ENCODE results near the gene GPC6.
"Not testable (repeated sequence)": the region's sequence is repeated elsewhere in the genome, so short reads cannot be mapped to it uniquely, and the experiment has no call there.

Gene GPC6

GRCh38 chr13:93226623-93227279 lies at the start of gene GPC6:
Gene GPC6 (plus strand): TSS chr13:93226807.
- no peak for DNase-seq (ENCODE audit: low read depth in 2 of 2)

- no peak for DNase-seq (ENCODE audit: low read depth in 2 of 2)
Observed at GRCh38 chr13:93180356-93180969, 46.1 kb upstream of the GPC6 start.

GRCh38 chr13:93182406-93182805 lies 44.2 kb upstream of the GPC6 start:
- DNase-seq (ENCODE audit: low read depth in 2 of 2) = no peak

GRCh38 chr13:93183302-93183701 lies 43.3 kb upstream of the GPC6 start:
- DNase-seq (ENCODE audit: low read depth in 2 of 2) = no peak

- DNase-seq (ENCODE audit: low read depth in 2 of 2) = no peak
Observed at GRCh38 chr13:93190006-93190405, 36.6 kb upstream of the GPC6 start.

- DNase-seq (ENCODE audit: low read depth in 2 of 2) = no peak
Observed at GRCh38 chr13:93193682-93194081, 32.9 kb upstream of the GPC6 start.

- no peak for DNase-seq (ENCODE audit: low read depth in 2 of 2)
Observed at GRCh38 chr13:93199856-93200255, 26.8 kb upstream of the GPC6 start.

- no peak for DNase-seq (ENCODE audit: low read depth in 2 of 2)
Observed at GRCh38 chr13:93200626-93201025, 26.0 kb upstream of the GPC6 start.

GRCh38 chr13:93201992-93202558 lies 24.5 kb upstream of the GPC6 start:
- DNase-seq (ENCODE audit: low read depth in 2 of 2) = no peak

- not testable (repeated sequence) for DNase-seq (ENCODE audit: low read depth in 2 of 2)
Observed at GRCh38 chr13:93206778-93207392, 19.7 kb upstream of the GPC6 start.

GRCh38 chr13:93216122-93216521 lies 10.5 kb upstream of the GPC6 start:
- DNase-seq (ENCODE audit: low read depth in 2 of 2) = no peak

GRCh38 chr13:93217721-93218261 lies 8.8 kb upstream of the GPC6 start:
- DNase-seq (ENCODE audit: low read depth in 2 of 2) = no peak

- no peak for DNase-seq (ENCODE audit: low read depth in 2 of 2)
Observed at GRCh38 chr13:93218583-93218982, 8.0 kb upstream of the GPC6 start.

- no peak for DNase-seq (ENCODE audit: low read depth in 2 of 2)
Observed at GRCh38 chr13:93220073-93220472, 6.5 kb upstream of the GPC6 start.

GRCh38 chr13:93222976-93223375 lies 3.6 kb upstream of the GPC6 start:
- no peak for DNase-seq (ENCODE audit: low read depth in 2 of 2)

GRCh38 chr13:93224535-93224934 lies 2.1 kb upstream of the GPC6 start:
- no peak for DNase-seq (ENCODE audit: low read depth in 2 of 2)

GRCh38 chr13:93225610-93226009 lies 997 bp upstream of the GPC6 start:
- DNase-seq (ENCODE audit: low read depth in 2 of 2) = no peak

GRCh38 chr13:93226065-93226622 lies 463 bp upstream of the GPC6 start:
- DNase-seq (ENCODE audit: low read depth in 2 of 2) = no peak

- no peak for DNase-seq (ENCODE audit: low read depth in 2 of 2)
Observed at GRCh38 chr13:93227280-93227877, 772 bp downstream of the GPC6 start.

GRCh38 chr13:93227878-93228642 lies 1.5 kb downstream of the GPC6 start:
- DNase-seq (ENCODE audit: low read depth in 2 of 2) = no peak

- no peak for DNase-seq (ENCODE audit: low read depth in 2 of 2)
Observed at GRCh38 chr13:93228643-93228937, 2.0 kb downstream of the GPC6 start.
